ENCODE results near the gene ZSWIM5.
"Not testable (repeated sequence)": the region's sequence is repeated elsewhere in the genome, so short reads cannot be mapped to it uniquely, and the experiment has no call there.

Gene ZSWIM5

DNA sequence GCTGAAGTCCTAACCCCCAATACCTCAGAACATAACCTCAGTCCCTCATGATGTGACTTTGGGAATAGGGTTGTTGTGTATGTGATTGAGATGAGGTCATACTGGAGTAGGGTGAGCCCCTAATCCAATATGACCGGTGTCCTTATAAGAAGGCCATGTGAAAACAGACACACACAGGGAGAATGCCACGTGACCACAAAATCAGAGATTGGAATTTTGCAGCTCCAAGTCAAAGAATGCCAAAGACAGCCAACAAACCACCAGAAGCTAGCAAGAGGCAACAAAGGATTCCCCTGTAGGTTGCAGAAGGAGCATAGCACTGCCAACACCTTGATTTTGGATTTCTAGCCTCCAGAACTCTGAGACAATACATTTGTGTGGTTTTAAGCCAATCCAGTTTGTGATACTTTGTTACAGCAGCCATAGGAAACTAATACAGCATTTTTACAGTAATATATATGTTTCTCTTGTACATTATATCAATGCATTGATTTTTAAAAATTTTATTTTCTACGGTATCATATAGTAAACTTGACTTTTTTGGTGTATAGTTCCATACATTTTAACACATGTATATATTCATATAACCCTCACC is 5.4 kb downstream of the ZSWIM5 start:
- DNase-seq, result no peak

GRCh38 chr1:45200435-45200834 is 6.0 kb downstream of the ZSWIM5 start:
- DNase-seq, result no peak

GRCh38 chr1:45198185-45198584 is 8.2 kb downstream of the ZSWIM5 start:
- no peak for DNase-seq

DNA sequence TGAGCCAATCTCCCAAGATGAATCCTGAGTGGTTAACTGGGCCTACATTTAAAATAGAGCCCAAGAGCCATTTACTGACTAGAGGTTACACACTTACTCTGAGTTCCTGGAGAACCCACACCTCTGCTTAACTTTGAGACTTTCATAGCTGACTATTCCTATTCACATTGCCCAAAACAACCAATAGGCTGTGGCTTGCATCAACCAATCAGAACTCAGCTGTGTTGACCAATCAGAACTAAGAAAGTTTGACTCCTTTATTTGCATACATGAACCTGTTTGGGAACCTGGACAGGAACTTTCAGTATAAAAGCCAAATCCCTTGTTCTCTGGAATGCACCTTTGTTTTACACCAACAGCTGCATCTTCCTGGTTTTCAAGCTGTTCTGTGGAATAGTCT is 9.5 kb downstream of the ZSWIM5 start:
- DNase-seq, result no peak

DNA sequence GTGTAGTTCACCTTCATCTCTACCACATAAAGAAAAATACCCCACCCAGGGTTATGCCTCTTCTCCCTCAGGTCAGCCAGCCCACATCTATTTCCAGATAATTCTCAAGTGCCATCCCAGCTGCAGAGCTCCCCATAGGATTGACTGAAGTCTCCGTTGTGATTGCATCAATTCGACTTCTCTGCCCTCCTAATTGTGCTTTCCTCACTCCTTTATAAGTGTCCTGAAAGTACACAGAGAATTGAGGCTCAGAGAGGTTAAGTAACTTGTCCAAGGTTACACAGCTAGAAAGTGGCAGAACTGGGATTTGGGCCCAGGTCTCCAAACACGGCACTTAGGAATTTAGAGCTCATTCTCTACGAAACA is 15.0 kb downstream of the ZSWIM5 start:
- no peak for DNase-seq

DNA sequence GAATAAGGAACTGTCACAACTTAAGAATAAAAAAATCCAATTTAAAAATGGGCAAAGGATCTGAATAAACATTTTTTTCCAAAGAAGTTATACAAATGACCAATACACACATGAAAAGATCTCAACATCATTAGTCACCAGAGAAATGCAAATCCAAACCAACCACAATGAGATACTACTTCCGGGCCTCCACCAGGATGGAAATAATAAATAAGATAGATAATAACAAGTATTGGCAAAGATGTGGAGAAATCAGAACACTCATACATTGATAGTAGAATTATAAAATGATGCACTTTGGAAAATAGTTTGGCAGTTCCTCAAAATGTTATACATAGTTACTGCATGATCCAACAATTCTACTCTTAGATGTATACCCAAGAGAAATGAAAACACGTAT is 18.7 kb downstream of the ZSWIM5 start:
- DNase-seq, result no peak

DNA sequence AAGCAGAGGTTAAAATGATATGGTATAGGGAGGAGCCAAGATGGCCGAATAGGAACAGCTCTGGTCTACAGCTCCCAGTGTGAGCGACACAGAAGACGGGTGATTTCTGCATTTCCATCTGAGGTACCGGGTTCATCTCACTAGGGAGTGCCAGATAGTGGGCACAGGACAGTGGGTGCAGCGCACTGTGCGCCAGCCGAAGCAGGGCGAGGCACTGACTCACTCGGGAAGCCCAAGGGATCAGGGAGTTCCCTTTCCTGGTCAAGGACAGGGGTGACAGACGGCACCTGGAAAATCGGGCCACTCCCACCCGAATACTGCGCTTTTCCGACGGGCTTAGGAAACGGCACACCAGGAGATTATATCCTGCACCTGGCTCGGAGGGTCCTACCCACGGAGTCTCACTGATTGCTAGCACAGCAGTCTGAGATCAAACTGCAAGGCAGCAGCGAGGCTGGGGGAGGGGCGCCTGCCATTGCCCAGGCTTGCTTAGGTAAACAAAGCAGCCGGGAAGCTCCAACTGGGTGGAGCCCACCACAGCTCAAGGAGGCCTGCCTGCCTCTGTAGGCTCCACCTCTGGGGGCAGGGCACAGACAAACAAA is 26.4 kb downstream of the ZSWIM5 start:
- DNase-seq, result not testable (repeated sequence)

- DNase-seq, result no peak
Measured at GRCh38 chr1:45177452-45177851, 29.0 kb downstream of the ZSWIM5 start.

- no peak for DNase-seq
Measured at GRCh38 chr1:45172764-45173163, 33.6 kb downstream of the ZSWIM5 start.

- no peak for DNase-seq
Measured at GRCh38 chr1:45172005-45172404, 34.4 kb downstream of the ZSWIM5 start.

DNA sequence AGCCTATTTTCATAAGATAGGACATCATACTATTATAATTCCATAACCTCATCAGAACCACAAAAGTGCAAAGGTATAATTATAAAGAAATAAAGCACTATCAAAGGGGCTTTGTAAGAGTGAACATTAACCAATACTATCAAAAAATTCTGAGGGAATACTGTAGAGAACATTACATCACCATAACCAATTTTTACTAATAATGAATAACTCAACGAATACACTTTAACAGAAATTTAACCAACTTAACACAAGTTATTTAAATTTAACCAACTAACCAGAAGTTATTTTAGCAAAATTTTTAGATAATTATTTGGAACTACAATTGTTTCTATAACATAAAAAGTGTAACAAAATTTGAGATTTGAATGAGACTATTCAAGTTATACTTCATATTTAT is 34.8 kb downstream of the ZSWIM5 start:
- no peak for DNase-seq

DNA sequence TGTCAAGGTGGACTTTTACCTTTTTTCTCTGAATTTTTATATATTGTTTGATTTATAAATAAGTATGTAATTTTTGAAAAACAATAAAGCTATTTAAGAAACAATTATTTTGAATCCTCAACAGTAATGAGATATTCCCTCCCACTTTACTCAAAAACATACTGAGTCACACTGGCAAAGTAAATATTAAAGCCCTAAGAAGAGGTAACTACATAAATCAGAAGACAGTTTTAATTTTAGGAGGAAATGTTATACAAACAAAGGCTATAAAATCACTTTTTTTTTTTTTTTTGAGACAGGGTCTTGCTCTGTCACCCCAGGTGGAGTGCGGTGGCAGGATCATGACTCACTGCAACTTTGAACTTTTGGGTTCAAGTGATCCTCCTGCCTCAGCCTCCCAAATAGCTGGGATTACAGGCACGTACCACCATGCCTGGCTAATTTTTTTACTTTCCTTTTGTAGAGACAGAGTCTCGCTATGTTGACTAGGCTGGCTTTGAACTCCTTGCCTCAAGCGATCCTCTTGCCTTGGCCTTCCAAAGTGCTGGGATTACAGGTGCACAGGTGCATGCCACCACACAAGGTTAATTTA is 36.2 kb downstream of the ZSWIM5 start:
- DNase-seq, result no peak

DNA sequence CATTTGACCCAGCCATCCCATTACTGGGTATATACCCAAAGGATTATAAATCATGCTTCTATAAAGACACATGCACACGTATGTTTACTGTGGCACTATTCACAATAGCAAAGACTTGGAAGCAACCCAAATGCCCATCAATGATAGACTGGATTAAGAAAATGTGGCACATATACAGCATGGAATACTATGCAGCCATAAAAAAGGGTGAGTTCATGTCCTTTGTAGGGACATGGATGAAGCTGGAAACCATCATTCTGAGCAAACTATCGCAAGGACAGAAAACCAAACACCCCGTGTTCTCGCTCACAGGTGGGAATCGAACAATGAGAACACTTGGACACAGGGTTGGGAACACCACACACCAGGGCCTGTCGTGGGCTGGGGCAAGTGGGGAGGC is 38.5 kb downstream of the ZSWIM5 start:
- not testable (repeated sequence) for DNase-seq

DNA sequence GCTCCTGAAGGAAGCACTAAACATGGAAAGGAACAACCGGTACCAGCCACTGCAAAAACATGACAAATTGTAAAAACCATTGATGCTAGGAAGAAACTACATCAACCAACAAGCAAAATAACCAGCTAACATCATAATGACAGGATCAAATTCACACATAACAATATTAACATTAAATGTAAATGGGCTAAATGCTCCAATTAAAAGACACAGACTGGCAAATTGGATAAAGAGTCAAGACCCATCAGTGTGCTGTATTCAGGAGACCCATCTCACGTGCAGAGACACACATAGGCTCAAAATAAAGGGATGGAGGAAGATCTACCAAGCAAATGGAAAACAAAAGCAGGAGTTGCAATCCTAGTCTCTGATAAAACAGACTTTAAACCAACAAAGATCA is 42.1 kb downstream of the ZSWIM5 start:
- DNase-seq, result not testable (repeated sequence)

DNA sequence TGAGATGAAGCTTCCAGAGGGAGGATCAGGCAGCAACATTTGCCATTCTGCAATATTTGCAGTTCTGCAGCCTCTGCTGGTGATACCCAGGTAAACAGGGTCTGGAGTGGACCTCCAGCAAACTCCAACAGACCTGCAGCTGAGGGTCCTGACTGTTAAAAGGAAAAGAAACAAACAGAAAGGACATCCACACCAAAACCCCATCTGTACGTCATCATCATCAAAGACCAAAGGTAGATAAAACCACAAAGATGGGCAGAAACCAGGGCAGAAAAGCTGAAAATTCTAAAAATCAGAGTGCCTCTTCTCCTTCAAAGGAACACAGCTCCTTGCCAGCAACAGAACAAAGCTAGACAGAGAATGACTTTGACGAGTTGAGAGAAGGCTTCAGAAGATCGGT is 43.3 kb downstream of the ZSWIM5 start:
- DNase-seq, result not testable (repeated sequence)

DNA sequence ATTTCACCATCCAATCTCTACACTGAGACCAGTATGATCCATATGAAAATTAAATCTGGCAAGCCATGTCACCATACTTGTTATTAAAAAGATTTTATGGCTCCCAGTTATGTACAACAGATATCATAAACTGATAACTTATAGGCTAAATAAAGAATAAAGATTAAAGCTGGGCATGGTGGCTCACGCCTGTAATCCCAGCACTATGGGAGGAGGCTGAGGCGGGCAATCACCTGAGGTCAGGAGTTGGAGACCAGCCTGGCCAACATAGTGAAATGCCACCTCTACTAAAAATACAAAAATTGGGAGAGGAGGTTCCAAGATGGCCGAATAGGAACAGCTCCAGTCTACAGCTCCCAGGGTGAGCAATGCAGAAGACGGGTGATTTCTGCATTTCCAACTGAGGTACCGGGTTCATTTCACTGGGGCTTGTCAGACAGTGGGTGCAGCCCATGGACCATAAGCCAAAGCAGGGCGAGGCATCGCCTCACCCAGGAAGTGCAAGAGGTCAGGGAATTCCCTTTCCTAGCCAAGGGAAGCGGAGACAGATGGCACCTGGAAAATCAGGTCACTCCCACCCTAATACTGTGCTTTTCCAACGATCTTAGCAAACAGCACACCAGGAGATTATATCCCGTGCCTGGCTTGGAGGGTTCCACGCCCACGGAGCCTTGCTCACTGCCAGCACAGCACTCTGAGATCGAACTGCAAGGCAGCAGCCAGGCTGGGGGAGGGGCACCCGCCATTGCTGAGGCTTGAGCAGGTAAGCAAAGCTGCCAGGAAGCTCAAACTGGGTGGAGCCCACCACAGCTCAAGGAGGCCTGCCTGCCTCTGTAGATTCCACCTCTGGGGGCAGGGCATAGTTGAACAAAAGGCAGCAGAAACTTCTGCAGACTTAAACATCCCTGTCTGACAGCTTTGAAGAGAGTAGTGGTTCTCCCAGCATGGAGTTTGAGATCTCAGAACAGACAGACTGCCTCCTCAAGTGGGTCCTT is 44.1 kb downstream of the ZSWIM5 start:
- not testable (repeated sequence) for DNase-seq

DNA sequence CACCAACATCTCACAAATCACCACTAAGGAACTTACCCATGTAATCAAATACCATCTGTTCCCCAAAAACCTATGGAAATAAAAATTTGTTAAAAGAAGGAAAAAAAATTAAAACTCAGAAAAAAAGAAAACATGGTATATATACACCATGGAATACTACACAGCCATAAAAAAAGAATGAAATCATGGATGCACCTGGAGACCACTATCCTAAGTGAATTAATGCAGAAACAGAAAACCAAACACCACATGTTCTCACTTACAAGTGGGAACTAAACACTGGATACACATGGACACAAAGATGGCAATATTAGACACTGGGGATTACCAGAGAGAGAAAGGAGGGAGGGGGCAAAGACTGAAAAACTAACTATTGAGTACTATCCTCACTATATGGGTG is 50.4 kb downstream of the ZSWIM5 start:
- DNase-seq, result no peak

- DNase-seq, result no peak
Measured at GRCh38 chr1:45155423-45155822, 51.0 kb downstream of the ZSWIM5 start.

DNA sequence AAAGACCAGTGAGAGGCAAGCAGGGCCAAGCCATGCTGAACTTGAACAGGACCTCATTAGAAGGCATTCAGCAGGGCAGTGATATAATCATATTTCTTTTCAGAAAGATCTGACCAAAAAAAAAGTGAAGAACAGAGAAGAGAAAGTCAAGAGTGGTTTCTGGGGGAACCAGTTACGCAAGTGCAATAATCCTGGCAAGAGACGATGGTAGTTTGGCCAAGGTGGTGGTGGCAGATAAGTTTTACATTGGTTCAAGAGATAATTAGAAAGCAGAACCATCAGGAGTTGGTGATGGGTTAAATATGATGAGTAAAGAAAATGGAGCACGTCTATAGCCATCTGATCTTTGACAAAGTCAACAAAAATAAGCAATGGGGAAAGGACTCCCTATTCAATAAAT is 54.3 kb downstream of the ZSWIM5 start:
- no peak for DNase-seq

- no peak for DNase-seq
Measured at GRCh38 chr1:45148209-45148825, 58.1 kb downstream of the ZSWIM5 start.

- no peak for DNase-seq
Measured at GRCh38 chr1:45146833-45147232, 59.6 kb downstream of the ZSWIM5 start.

- no peak for DNase-seq
Measured at GRCh38 chr1:45141247-45142003, 65.0 kb downstream of the ZSWIM5 start.
